B cell (primary cell): ENCODE data around the gene SLC35B2.

ENCODE experiments used
- CTCF ChIP-seq: fragments of 200-600 bp; IDR thresholded peaks from one replicate; pipeline ENCODE4 v1.8.0; 2022; ENCODE audit warnings: antibody characterized with exemption, mild to moderate bottlenecking
- EZH2 ChIP-seq: IDR thresholded peaks from 2 replicates; pipeline ENCODE4 v1.6.1; 2012; ENCODE audit warnings: borderline replicate concordance, low read depth, mild to moderate bottlenecking, moderate library complexity, low read length; ENCODE audit not compliant: insufficient read depth, poor library complexity, severe bottlenecking

GRCh38 chr6:44223319-44224028 is 33.9 kb downstream of the SLC35B2 start, which contains the start of gene SLC29A1:
- no peak for TF ChIP-seq CTCF
- no peak for TF ChIP-seq EZH2
